GM12878 (cell line): ENCODE results near the gene VEPH1. TPM values are rescaled to one million over a fixed set of nuclear protein-coding genes. Genes with fewer than 3 reads are reported as not detected.

Experiments
- ATAC-seq: fragments of 200-7000 bp; cut with Tn5 transposase; 3 replicates; pipeline ENCODE4 v1.9.1; 2020; ENCODE audit warnings: mild to moderate bottlenecking, moderate library complexity
- BruUV-seq: library from RNA; stranded (reverse); fragments of 400-500 nt; replicated peaks from 2 replicates; lab custom pipeline; 2021; lab: Mats Ljungman, UMichigan
- CTCF ChIA-PET: fragments of 300-600 bp; sonication (Branson Sonifier 250); formaldehyde crosslinking; extraction: SDS; loops from one replicate; lab custom pipeline; 2021; ENCODE audit warnings: inconsistent platforms; lab: Yijun Ruan, JAX
- POLR2A ChIA-PET: fragments of 350-600 bp; formaldehyde crosslinking; extraction: SDS; loops from one replicate; lab custom pipeline; 2021; ENCODE audit warnings: inconsistent platforms; lab: Charles Lee
- RAD21 ChIA-PET: fragments of 300-600 bp; sonication (Branson Sonifier 250); formaldehyde crosslinking; loops from one replicate; lab custom pipeline; 2023; ENCODE audit warnings: antibody characterized with exemption; ENCODE audit not compliant: unreplicated experiment; lab: Charles Lee
- SMC1A ChIA-PET: fragments of 300-600 bp; sonication (Branson Sonifier 250); formaldehyde crosslinking; loops from one replicate; lab custom pipeline; 2023; ENCODE audit not compliant: unreplicated experiment, uncharacterized antibody; lab: Charles Lee
- DNase-seq: peaks from one replicate; pipeline ENCODE4 v3.0.0-alpha.2; 2011; ENCODE audit warnings: low read depth, low spot score
- FAIRE-seq: peaks from 3 replicates; lab custom pipeline; 2011; peaks lifted over from hg19 to GRCh38; lab: Jason Lieb, UNC
- H2AFZ ChIP-seq: 2 replicates; pipeline ENCODE4 v1.6.0; 2011; ENCODE audit warnings: low read depth, low read length, control low read depth; ENCODE audit not compliant: control insufficient read depth
- H3K27ac ChIP-seq: 2 replicates; pipeline ENCODE4 v1.5.1; 2011; ENCODE audit warnings: control low read depth; ENCODE audit not compliant: control insufficient read depth, insufficient read depth
- H3K27me3 ChIP-seq, 2 experiments: replicated peaks in 1 of 2; 2 replicates each; pipeline versions ENCODE4 v1.6.0 to v1.6.1; 2011; ENCODE audit warnings: low read length in 1 of 2; ENCODE audit not compliant: control insufficient read depth in 2 of 2, insufficient read depth in 2 of 2
- H3K36me3 ChIP-seq, 2 experiments: 2 replicates each; pipeline ENCODE4 v1.5.1; 2011; ENCODE audit warnings: low read length in 1 of 2; ENCODE audit not compliant: control insufficient read depth in 2 of 2, insufficient read depth in 2 of 2
- H3K4me1 ChIP-seq: 2 replicates; pipeline ENCODE4 v1.6.1; 2011; ENCODE audit warnings: mild to moderate bottlenecking, low read length, moderate library complexity, mixed read lengths; ENCODE audit not compliant: control insufficient read depth, insufficient read depth
- H3K4me2 ChIP-seq: 2 replicates; pipeline ENCODE4 v1.6.0; 2011; ENCODE audit warnings: control low read depth; ENCODE audit not compliant: control insufficient read depth, insufficient read depth
- H3K4me3 ChIP-seq: fragments of 200-600 bp; sonication (generic); 2 replicates; pipeline ENCODE4 v1.5.1; 2016
- H3K79me2 ChIP-seq: 2 replicates; pipeline ENCODE4 v1.6.0; 2011; ENCODE audit warnings: low read length; ENCODE audit not compliant: control insufficient read depth, insufficient read depth
- H3K9ac ChIP-seq: 2 replicates; pipeline ENCODE4 v1.8.0; 2011; ENCODE audit warnings: low read length, control low read depth, mixed read lengths; ENCODE audit not compliant: control insufficient read depth, insufficient read depth
- H3K9me3 ChIP-seq: replicated peaks from 3 replicates; pipeline ENCODE4 v1.5.1; 2011; ENCODE audit warnings: mild to moderate bottlenecking, low read length; ENCODE audit not compliant: control insufficient read depth, insufficient read depth
- H4K20me1 ChIP-seq: 2 replicates; pipeline ENCODE4 v1.6.0; 2011; ENCODE audit not compliant: control insufficient read depth, insufficient read depth
- SIN3A ChIP-seq: IDR thresholded peaks from 2 replicates; pipeline ENCODE4 v1.6.1; 2012; ENCODE audit warnings: low read depth, low read length, improper control_type of control experiment
- SMAD1 ChIP-seq: fragments of 450-650 bp; IDR thresholded peaks from 2 replicates; pipeline ENCODE4 v1.6.1; 2018; ENCODE audit warnings: mild to moderate bottlenecking, low read depth; ENCODE audit not compliant: partially characterized antibody
- SREBF1 ChIP-seq: IDR thresholded peaks from 2 replicates; pipeline ENCODE4 v1.6.1; 2012; ENCODE audit warnings: mild to moderate bottlenecking, low read length
- WGBS: methylation state at CpG from one replicate; pipeline ENCODE4 v1.1.6; 2016; ENCODE audit warnings: low lambda C conversion rate; ENCODE audit not compliant: insufficient replicate concordance, insufficient coverage; ENCODE audit errors: missing lambda C conversion rate; 5-methylcytosine and 5-hydroxymethylcytosine counted together
- in situ Hi-C: fragments of 300-500 bp; cut with MboI; formaldehyde crosslinking; loops from 9 replicates; pipeline ENCODE4 v1.14.3; 2018; ENCODE audit warnings: mixed read lengths
- intact Hi-C: fragments of 100-400 bp; cut with micrococcal nuclease; formaldehyde crosslinking; loops from one replicate; pipeline ENCODE4 v1.14.2; 2022; ENCODE audit not compliant: unreplicated experiment
- polyA plus RNA-seq, 11 experiments: library from polyadenylated mRNA; depleted of rRNA in 4 of 11; unstranded in 6 of 11; stranded (reverse) in 5 of 11; fragments of >200 nt; fragmentation: Nextera tagmentation in 4 of 11; fragmentation: Illumina TruSeq in 1 of 11; extraction: Ambion mirVana in 4 of 11; extraction: Trizol in 1 of 11; gene quantifications; 1 replicate in 1 of 11; 2 replicates in 10 of 11; pipeline versions ENCODE4 v1.2.1 to v1.2.3, GENCODE V29; 2011 to 2016; ENCODE audit warnings: inconsistent platforms in 2 of 11, missing spikeins in 2 of 11, low read depth in 1 of 11
- total RNA-seq, 4 experiments: library from RNA; depleted of rRNA in 3 of 4; stranded (reverse); fragments of >200 nt in 3 of 4; fragmentation: Illumina TruSeq in 1 of 4; extraction: Trizol in 1 of 4; gene quantifications; 2 replicates each; pipeline versions ENCODE4 v1.2.1 to v1.2.3, GENCODE V29; 2013 to 2021
- TF ChIP-seq, protein P1 (sequence below): fragments of 450-650 bp; formaldehyde crosslinking; IDR thresholded peaks from 2 replicates; pipeline ENCODE4 v1.4.0; 2022; ENCODE audit warnings: mild to moderate bottlenecking, moderate library complexity
- TF ChIP-seq, protein P2 (sequence below): fragments of 450-650 bp; formaldehyde crosslinking; IDR thresholded peaks from 2 replicates; pipeline ENCODE4 v1.4.0; 2020; ENCODE audit warnings: mild to moderate bottlenecking, moderate library complexity

Gene VEPH1
- total and polyA plus RNA-seq, 10 of the 15 experiments (the other 5 are each of a cell fraction or from before 2014, with no cell fraction given): 0.04 to 0.26 (median 0.17) TPM; not detected in 7

DNA sequence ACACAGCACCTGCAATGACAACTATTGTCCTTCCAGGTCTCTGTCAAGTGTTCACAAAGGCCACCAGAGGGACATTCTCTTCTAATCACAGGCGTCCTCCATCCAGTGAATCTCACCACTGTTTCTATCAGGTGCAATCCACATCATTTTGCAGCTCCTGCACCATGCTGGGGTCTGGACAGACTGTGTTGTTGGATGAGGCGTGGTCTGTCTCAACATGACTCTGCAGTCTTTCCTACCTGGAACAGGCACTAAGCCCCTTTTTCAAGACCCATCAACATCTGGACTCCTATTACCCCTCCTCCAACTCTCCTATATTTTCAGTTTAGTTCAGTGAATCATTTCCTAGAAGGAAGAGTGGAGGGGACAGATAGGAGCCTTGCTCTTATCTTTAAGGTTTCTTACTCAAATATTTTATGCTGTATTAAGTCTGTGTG lies 31.5 kb upstream of the VEPH1 start:
- DNase-seq (no peak), FAIRE-seq (peak; percentile 64), ATAC-seq (no peak)
- ChIA-PET CTCF (interaction anchor here (1.1 to 7.6 kb wide), 2 partner anchors 14 to 40 kb away, joined by 3 to 181 read pairs; no protein-coding TSS in a partner anchor), POLR2A (no interaction called here), RAD21 (interaction anchor here (4.8 kb wide), 1 partner anchor 39 kb away, joined by 56 read pairs; no protein-coding TSS in a partner anchor), SMC1A (interaction anchor here (4.8 kb wide), 1 partner anchor 39 kb away, joined by 78 read pairs; no protein-coding TSS in a partner anchor)
- WGBS: 26% methylated on average over 2 of the region's 2 CpGs
- Histone ChIP-seq H3K9me3 (no peaks in the 10 kb centered on the region), H3K9ac (no peak overlapping the region), H3K4me3 (no peak overlapping the region), H3K27ac (no peak overlapping the region), H3K79me2 (no peaks in the 10 kb centered on the region), H3K27me3 (no peaks in the 10 kb centered on the region), H4K20me1 (no peaks in the 10 kb centered on the region; the same call in 1 of the 2 replicates), H3K4me2 (no peak overlapping the region), H2AFZ (no peak overlapping the region), H3K4me1 (no peaks in the 10 kb centered on the region), H3K36me3 (no peaks in the 10 kb centered on the region)
- TF ChIP-seq, protein P1, sequence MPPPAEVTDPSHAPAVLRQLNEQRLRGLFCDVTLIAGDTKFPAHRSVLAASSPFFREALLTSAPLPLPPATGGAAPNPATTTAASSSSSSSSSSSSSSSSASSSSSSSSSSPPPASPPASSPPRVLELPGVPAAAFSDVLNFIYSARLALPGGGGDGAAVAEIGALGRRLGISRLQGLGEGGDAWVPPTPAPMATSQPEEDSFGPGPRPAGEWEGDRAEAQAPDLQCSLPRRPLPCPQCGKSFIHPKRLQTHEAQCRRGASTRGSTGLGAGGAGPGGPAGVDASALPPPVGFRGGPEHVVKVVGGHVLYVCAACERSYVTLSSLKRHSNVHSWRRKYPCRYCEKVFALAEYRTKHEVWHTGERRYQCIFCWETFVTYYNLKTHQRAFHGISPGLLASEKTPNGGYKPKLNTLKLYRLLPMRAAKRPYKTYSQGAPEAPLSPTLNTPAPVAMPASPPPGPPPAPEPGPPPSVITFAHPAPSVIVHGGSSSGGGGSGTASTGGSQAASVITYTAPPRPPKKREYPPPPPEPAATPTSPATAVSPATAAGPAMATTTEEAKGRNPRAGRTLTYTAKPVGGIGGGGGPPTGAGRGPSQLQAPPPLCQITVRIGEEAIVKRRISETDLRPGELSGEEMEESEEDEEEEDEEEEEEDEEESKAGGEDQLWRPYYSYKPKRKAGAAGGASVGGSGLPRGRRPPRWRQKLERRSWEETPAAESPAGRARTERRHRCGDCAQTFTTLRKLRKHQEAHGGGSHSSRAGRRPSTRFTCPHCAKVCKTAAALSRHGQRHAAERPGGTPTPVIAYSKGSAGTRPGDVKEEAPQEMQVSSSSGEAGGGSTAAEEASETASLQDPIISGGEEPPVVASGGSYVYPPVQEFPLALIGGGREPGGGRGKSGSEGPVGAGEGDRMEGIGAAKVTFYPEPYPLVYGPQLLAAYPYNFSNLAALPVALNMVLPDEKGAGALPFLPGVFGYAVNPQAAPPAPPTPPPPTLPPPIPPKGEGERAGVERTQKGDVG (CRISPR knock-in tag): no peak
- no peak for TF ChIP-seq SMAD1
- TF ChIP-seq SIN3A: no peak
- no peak for TF ChIP-seq SREBF1
- TF ChIP-seq, protein P2, sequence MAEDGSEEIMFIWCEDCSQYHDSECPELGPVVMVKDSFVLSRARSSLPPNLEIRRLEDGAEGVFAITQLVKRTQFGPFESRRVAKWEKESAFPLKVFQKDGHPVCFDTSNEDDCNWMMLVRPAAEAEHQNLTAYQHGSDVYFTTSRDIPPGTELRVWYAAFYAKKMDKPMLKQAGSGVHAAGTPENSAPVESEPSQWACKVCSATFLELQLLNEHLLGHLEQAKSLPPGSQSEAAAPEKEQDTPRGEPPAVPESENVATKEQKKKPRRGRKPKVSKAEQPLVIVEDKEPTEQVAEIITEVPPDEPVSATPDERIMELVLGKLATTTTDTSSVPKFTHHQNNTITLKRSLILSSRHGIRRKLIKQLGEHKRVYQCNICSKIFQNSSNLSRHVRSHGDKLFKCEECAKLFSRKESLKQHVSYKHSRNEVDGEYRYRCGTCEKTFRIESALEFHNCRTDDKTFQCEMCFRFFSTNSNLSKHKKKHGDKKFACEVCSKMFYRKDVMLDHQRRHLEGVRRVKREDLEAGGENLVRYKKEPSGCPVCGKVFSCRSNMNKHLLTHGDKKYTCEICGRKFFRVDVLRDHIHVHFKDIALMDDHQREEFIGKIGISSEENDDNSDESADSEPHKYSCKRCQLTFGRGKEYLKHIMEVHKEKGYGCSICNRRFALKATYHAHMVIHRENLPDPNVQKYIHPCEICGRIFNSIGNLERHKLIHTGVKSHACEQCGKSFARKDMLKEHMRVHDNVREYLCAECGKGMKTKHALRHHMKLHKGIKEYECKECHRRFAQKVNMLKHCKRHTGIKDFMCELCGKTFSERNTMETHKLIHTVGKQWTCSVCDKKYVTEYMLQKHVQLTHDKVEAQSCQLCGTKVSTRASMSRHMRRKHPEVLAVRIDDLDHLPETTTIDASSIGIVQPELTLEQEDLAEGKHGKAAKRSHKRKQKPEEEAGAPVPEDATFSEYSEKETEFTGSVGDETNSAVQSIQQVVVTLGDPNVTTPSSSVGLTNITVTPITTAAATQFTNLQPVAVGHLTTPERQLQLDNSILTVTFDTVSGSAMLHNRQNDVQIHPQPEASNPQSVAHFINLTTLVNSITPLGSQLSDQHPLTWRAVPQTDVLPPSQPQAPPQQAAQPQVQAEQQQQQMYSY: no peak
- in situ Hi-C loops: no loop called here
- no TSS peak for BruUV-seq
- intact Hi-C loops: no loop called here
